RWPE1 (cell line): ENCODE measurements around the gene ST7L.

Source experiments
- CTCF ChIA-PET: fragments of 350-600 bp; sonication (Branson Sonifier 250); formaldehyde crosslinking; extraction: SDS; loops from one replicate; lab custom pipeline; 2021; lab: Yijun Ruan, JAX
- POLR2A ChIA-PET: fragments of 400-600 bp; formaldehyde crosslinking; extraction: SDS; loops from one replicate; lab custom pipeline; 2020; ENCODE audit warnings: antibody characterized with exemption; ENCODE audit not compliant: low non-redundant PET; lab: Yijun Ruan, JAX
- DNase-seq: peaks from one replicate; pipeline ENCODE4 v3.0.0; 2012; ENCODE audit warnings: low spot score
- H3K27ac ChIP-seq: fragments of 450-650 bp; 2 replicates; pipeline ENCODE4 v1.5.1; 2017
- TF ChIP-seq, protein P1 (sequence below): fragments of 450-650 bp; conservative IDR thresholded peaks from 2 replicates; pipeline ENCODE4 v1.5.1; 2017; ENCODE audit warnings: low read depth, mild to moderate bottlenecking

The ST7L gene

DNA sequence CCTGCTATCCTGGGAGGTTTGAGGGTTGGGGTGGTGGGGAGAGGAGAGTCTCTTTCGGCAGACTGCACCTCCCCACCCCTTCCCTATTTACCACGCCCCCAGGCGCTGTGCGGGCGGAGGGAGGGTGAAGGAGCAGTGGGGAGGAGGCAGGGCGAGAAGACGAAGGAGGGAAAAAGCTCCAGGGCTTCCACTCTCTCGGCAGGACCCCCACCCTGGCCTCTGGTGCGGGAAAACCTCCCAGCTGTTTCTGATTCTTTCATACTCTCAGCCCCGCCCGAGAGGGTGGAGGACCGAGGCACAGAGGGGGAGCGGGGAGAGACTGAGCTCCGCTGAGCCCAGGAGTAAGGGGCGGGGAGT, 111.0 kb downstream of the ST7L start:
- no peak overlapping the region for H3K27ac ChIP-seq
- TF ChIP-seq, protein P1, sequence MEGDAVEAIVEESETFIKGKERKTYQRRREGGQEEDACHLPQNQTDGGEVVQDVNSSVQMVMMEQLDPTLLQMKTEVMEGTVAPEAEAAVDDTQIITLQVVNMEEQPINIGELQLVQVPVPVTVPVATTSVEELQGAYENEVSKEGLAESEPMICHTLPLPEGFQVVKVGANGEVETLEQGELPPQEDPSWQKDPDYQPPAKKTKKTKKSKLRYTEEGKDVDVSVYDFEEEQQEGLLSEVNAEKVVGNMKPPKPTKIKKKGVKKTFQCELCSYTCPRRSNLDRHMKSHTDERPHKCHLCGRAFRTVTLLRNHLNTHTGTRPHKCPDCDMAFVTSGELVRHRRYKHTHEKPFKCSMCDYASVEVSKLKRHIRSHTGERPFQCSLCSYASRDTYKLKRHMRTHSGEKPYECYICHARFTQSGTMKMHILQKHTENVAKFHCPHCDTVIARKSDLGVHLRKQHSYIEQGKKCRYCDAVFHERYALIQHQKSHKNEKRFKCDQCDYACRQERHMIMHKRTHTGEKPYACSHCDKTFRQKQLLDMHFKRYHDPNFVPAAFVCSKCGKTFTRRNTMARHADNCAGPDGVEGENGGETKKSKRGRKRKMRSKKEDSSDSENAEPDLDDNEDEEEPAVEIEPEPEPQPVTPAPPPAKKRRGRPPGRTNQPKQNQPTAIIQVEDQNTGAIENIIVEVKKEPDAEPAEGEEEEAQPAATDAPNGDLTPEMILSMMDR, result no peak
- ChIA-PET POLR2A (no interaction called here), CTCF (interaction anchor here (0.6 kb wide), 1 partner anchor 107 kb away, joined by 3 read pairs; no protein-coding TSS in a partner anchor)
- no peak for DNase-seq

DNA sequence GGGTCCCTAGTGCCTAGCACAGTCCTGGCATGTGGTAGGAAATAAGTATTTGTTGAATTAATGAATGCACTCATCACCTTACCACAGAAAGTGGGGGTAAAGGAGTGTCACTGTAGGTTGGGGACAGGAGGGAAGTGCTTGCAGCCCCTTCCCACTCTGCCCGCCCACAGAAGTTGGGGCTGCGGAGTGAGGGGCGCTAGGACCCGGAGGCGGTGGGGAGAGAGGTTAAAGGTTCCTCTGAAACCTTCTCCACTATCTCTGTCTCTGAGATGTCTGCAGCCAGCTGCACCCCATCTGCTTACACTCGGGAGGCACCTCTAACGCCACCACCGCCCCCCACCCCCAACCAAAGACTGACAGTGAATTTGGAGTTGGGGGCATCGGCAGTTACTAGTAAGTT, 111.6 kb downstream of the ST7L start:
- no peak for DNase-seq
- TF ChIP-seq, protein P1, result no peak
- H3K27ac ChIP-seq, result no peak overlapping the region
- ChIA-PET POLR2A (no interaction called here), CTCF (interaction anchor here (0.6 kb wide), 1 partner anchor 106 kb away, joined by 3 read pairs; no protein-coding TSS in a partner anchor)

DNA sequence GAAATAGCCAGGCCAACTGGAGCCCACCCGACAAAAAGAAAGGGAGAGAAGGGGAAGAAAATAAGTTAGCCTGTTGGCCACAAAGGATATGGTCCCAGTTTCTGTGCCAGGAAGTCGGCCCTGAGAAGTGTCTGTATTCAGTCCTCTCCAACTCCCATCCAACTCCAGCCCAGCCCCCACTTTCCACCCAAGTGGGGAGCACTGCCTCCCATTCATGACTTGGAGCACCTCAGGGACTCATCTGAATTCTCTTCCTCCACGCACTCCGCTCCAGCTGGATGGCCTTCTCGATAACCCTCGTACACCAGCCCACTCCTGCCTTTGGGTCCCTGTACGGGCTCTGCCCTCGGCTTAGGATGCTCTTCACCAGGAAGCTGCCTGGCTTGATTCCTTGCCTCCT, 112.2 kb downstream of the ST7L start:
- no peak overlapping the region for H3K27ac ChIP-seq
- ChIA-PET CTCF (no interaction called here), POLR2A (no interaction called here)
- no peak for DNase-seq
- TF ChIP-seq, protein P1, result no peak

DNA sequence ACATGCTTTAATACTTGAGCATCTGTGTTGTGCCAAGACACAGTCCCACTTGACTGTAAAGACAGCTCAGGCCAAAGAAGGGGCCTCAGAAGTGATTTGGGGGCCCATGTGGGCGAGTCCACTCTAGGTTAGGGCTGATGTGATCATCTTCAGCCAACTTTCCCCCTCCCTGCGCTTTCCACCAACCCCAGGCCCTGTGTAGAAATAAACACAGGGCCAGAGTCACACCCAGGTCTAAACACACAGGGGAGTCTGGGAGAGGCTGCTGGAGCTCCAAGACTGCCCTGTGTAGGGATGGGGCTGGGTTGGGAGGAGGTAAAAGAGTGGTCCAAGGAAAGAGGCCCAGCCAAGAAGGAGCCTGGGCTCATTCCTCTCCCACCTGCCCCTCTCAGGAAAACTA, 112.6 kb downstream of the ST7L start:
- DNase-seq, result no peak
- ChIA-PET POLR2A (interaction anchor here (0.6 kb wide), 1 partner anchor 91 kb away, joined by 4 read pairs; no protein-coding TSS in a partner anchor), CTCF (no interaction called here)
- no peak overlapping the region for H3K27ac ChIP-seq
- TF ChIP-seq, protein P1, result no peak

DNA sequence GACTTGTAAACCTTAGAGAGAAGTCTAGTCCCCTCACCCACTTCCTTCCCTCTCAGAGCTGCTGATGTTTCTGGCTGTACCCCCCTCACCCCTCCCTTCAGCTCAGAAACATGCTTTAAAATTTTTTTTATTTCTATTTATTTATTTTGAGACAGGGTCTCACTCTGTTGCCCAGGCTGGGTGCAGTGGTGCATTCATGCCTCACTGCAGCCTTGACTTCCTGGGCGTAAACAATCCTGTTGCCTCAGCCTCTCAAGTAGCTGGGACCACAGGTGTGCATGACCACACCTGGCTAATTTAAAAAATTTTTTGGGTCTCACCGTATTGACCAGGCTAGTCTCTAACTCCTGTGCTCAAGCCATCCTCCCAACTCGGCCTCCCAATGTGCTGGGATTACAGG, 113.1 kb downstream of the ST7L start:
- DNase-seq, result no peak
- H3K27ac ChIP-seq, result no peak overlapping the region
- TF ChIP-seq, protein P1, result no peak
- ChIA-PET POLR2A (interaction anchor here (0.6 kb wide), 1 partner anchor 91 kb away, joined by 4 read pairs; no protein-coding TSS in a partner anchor), CTCF (no interaction called here)

DNA sequence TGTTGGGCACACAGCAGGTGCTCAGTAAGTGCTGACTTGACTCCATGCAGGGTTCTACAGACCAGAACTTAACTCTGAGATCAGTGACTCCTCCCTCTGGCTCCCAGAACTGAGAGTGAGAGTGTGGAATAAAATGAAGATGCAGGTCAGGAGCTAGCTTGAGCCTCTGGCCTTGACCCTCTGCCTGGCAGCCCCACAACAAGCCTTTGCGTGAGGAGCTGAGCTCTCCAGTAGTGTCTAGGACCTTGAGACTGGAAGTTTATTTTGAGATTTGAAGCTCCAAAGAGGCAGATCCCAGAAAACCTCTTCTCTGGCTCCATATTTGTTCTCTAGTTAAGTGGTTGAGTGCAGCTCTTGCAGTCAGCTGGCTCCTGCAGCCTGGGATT, 113.5 kb downstream of the ST7L start:
- CTCF ChIA-PET, result no interaction called here
- POLR2A ChIA-PET, result no interaction called here
- TF ChIP-seq, protein P1, result no peak
- no peak overlapping the region for H3K27ac ChIP-seq
- no peak for DNase-seq
